Activated effector memory CD4-positive, alpha-beta T cell treated with Interleukin-2 at 50 U/mL for 16 hours (primary cell): ENCODE results near the gene SEMA5B.

Experiments used
- DNase-seq: peaks from one replicate; pipeline ENCODE4 v3.0.0-alpha.2; 2020

SEMA5B gene

GRCh38 chr3:123021388-123021787 is 6.2 kb downstream of the SEMA5B start:
- no peak for DNase-seq

GRCh38 chr3:123020709-123021108 is 6.9 kb downstream of the SEMA5B start:
- DNase-seq = no peak

GRCh38 chr3:123019591-123019990 is 8.0 kb downstream of the SEMA5B start:
- no peak for DNase-seq

DNA sequence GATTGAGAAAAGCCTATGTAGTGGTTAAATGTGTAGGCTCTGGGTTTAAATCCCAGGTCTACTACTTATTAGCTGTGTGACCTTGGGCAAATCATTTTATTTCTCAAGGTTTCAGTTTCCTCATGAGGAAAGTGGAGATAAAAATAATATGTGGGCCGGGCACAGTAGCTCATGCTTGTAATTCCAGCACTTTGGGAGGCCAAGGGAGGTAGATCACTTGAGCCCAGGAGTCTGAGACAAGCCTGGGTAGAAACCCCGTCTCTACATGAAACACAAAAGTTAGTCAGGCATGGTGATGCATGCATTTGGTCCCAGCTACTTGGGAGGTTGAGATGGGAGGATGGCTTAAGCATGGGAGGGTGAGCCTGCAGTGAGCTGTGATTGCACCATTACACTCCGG is 8.4 kb downstream of the SEMA5B start:
- no peak for DNase-seq

DNA sequence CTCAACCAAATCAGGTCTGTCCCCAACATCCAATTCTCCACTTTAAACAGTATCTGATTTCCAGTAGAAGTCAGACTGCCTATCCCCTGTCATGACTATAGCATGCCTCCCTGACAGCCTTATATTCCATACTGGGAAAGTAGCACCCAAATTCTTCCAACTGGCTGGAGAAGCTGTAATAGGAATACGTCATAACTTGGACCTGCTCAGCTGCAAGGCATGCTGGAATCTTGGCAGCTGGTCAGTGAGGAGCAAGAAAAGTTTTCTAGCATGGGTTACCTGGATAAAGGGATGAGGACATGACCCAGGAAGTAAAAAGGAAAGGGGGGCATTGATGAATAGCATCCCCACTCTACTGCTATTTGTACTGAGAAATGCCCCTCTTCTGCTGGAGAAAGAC is 8.9 kb downstream of the SEMA5B start:
- DNase-seq = no peak

DNA sequence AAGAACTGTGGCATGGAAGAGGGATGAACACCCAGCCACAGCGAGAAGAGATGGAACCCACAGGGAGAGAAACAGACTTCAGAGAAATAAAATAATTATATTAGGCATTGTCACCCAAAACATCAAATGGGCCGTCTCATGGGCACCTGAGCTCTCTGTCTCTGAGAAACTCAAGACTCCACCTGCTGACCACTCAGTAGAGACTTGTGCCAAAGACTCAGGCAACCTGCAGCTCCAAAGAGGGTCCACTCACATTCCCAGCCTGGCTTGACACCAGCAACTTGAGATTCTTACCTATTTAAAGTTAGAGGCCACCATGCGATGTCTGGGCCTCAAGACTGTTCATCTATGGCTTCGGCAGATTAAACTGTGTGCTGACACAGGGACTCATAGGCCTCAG is 12.0 kb downstream of the SEMA5B start:
- no peak for DNase-seq

GRCh38 chr3:123013876-123014275 is 13.7 kb downstream of the SEMA5B start:
- no peak for DNase-seq

GRCh38 chr3:123012652-123013051 is 14.9 kb downstream of the SEMA5B start:
- DNase-seq = no peak

DNA sequence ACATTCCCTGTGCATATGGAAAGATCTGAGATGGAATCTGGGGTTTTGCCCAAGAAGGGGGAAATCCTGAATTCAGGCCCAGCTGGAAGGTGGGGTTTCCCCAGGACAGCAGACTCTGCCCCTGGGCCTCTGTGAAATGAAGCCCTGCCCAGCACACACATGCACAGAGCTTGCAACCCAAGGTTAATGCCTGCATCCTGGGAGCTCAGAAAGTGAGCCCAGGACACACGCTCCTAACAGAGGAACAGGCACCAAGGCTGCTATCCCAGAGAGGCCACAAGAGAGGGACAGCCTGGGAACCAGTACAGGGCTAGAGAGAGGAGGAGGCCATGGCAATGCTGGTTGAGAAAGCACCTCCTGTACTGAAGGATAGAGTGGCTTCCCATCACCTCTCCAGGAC is 16.1 kb downstream of the SEMA5B start:
- no peak for DNase-seq

- DNase-seq = no peak
These were observed 18.7 kb downstream of the SEMA5B start for GRCh38 chr3:123008840-123009239.

DNA sequence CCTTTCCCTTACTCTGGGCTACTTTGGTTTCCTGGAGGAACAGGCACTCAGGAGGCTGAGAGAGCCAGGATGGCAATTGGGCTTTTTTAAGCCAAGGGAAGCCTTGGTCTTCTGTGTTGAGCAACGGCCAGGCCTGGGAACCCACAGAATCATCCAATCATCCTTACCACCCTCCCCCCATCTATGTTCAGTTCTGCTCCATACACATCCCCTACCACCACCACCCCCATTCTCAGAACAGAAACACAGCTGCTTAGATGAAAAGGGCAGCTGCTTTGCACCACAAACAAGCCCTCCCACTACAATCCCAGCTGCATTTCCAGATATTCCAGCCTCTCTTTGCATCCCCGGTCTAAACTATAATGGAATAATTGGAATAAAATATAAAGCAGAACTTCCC is 21.0 kb downstream of the SEMA5B start:
- DNase-seq = no peak

DNA sequence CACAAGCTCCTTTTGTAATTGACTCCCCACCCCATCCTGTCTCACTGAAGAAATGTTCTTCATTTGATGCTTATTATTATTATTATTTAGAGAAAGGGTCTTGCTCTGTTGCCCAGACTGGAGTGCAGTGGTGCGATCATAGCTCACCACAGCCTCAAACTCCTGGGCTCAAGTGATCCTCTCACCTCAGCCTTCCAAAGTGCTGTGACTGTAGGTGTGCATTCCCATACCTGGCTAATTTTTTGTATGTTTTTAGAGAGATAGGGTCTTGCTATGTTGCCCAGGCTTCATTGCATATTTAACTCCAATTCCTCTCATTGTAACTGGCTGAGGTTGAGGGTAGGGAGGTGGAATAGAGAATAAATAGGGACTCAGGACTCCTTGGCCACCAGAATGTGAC is 22.3 kb downstream of the SEMA5B start:
- no peak for DNase-seq

DNA sequence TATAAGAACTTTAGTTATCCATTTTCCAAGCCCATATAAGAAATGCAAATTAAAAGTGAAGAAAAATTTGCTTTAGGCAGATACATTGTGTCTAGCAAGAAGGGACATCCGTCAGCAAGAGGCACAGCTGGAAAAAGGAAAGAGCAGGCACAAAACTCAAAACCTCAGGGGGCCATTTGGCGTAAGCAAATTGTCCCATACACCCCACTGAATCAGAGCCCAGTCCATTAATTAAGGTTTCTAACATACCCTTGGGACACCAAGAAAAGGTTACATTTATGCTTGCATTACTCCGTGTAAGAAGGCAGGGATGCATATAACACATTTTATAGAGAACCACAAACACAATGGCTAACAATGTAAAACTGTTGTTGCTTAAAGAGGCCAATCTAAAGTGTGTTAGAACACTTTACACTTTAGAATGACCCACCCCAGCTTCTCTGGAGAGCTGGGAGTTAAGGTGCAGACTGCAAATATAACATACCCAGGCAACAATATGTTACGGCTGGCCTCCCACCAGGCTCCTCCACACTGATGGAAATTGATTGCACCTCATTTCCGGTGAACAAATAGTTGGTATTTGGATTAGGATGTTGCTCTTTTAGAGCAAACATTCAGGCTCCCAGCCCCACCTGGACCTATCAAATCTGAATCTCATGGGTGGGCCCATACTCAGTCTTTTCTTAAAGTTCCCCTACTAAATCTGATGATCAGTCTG is 23.2 kb downstream of the SEMA5B start:
- no peak for DNase-seq

GRCh38 chr3:123002749-123003497 is 24.6 kb downstream of the SEMA5B start:
- no peak for DNase-seq

DNA sequence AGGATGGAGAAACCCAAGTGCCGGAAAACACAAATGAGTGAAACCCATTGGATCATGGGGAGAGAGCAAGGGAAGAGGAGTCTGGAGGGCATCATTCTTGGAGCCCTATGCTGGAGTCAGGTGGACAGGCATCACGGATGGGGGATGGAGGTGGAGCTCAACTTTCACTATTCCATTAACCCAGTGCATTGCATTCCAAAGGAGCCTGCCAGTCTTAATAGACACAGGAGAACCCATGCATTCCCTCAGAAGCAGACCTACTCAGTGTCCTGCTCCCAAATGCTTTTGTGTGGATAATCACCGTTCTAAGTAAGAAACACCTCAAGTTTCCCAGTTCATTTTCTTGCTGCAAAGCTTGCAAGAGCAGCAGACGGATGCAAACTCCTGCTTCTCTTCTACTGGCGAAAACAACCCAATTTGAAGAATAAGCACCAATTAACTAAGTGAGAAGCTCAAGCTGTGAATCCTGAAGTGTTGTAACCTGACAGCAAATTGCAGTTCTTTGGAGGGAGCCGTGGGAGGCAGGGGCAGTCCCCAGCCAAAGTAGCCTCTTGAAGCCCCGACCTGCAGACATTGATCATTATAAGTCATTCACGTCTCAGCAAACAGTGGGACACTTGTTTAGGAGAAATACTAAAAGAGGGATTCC is 25.3 kb downstream of the SEMA5B start:
- DNase-seq = no peak

DNA sequence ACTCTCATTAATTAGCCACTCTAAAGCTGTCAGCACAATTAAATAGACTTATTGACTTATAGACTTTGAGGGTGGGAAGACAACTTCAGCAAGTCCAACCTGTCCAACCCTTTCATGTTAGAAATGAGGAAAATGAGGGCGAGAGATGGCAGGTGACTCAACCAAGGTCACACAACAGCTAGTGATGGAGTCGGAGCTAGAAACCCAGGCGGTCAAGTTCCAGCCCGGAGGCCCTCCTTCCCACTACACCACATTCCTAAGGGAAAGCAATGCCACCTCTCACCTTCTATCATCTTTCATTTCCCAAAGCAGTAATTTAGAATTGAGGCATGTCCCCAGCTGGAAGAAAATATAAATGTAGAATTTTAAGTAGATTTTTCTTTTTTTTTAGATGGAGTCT is 28.7 kb downstream of the SEMA5B start:
- DNase-seq = no peak

DNA sequence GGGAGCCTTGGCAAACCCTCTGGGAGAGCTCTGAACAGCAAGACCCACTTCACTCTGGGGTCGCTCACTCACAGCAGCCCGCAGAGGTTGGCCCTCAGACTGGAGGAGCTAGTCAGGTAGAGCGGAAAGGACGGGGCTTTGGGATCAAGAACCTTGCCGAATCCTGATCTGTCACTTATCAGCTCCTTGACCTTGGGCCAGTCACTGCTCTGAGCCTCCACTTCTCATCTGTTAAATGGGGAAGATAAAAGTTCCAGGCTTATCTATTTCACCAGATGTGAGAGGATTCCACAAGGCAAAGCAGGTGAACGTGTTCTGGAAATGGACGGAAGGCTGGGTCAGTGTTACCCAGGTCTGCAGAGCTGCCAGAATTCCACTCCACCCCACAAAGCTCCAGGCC is 29.4 kb downstream of the SEMA5B start:
- no peak for DNase-seq

- no peak for DNase-seq
These were observed 31.5 kb downstream of the SEMA5B start for GRCh38 chr3:122996038-122996580.

- DNase-seq = no peak
These were observed 32.6 kb downstream of the SEMA5B start for GRCh38 chr3:122994954-122995353.

- DNase-seq = no peak
These were observed 34.2 kb downstream of the SEMA5B start for GRCh38 chr3:122993124-122993978.

GRCh38 chr3:122992676-122993075 is 34.9 kb downstream of the SEMA5B start:
- DNase-seq = no peak

DNA sequence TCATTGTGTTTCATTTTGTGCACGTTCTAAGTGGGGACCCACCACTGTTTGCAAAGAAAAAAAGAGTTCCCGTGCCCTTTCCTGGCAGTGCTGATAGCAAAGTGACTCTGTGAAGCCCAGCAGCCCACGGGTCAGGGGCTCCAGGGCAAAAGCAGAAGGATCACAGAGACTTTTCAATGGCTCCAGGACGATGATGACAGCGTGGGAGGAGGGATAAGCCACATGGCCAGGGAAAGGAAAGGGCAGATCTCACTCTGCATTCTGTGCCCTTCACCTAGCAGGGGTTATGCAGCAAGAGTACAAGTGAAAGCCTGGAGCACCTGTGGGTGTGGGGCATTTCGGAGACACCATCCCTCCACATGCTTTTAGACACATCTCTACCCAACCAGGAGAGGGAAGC is 35.4 kb downstream of the SEMA5B start:
- DNase-seq = no peak
